GM21576 (cell line): ENCODE data around the gene LAMA1.

Source experiments
- ATAC-seq: cut with Tn5 transposase; IDR thresholded peaks from one replicate; pipeline ENCODE4 v1.9.1; 2021; ENCODE audit warnings: mild to moderate bottlenecking, moderate library complexity; ENCODE audit not compliant: unreplicated experiment

Gene LAMA1

DNA sequence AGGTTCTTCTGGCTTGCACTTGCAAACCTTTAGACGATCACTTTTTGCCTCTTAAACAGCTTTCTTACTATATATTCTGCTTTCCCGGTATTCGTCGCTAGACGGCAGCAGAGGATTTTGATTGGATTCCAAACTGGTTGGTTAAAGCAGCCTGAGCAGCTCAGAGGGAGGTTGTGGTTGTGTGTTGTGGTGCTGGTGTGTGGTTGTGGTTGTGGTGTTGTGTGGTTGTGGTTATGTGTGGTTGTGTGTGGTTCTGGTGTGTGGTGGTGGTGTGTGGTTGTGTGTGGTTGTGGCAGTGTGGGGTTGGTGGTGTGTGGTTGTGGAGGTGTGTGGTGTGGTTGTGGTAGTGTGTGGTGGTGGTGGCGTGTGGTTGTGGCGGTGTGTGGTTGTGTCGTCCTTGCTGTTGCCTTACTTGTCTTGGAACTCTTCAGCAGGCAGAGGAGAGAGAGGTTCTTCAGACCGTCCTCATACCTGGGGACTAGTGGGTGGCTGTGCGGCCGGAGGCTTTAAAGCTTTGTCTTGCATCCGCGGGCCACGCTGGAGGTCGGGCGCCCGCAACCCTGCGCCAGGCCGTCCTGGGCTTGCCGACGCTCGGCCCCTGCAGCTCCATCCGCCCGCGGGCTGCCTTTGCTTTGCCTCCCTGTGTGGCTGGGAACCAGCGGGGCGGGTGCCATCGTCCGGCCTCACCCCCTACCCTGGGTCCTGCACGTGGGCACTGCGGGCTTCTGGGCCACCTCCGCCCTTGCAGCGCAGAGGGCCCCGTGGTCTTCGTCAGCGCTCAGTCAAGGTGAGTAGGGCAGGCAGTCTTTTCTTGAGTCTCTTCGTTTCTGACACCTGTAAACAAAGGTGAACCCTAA is 197.3 kb downstream of the LAMA1 start:
- ATAC-seq: no peak

DNA sequence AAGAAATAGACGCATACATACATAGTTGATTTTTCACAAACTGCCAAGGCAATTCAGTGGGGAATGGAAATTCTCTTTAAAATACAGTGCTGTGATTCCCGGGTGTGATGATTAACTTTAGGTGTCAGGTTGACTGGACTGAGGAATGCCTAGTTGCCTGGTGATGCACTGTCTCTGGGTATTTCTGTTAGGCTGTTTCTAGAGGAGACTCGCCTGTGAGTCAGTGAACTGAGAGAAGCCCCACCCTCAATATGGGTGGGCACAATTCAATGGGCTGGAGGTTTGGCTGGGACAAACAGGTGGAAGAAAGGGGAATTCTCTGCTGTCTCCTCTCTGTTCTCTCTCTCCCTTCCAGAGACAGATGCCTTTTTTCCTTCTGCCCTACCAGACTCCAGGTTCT is 200.5 kb downstream of the LAMA1 start:
- no peak for ATAC-seq

GRCh38 chr18:6901286-6901926 is 216.2 kb downstream of the LAMA1 start:
- ATAC-seq: no peak

- ATAC-seq: no peak
Measured at GRCh38 chr18:6891788-6892187, 225.8 kb downstream of the LAMA1 start.
